SHP77 (cell line): ENCODE data around the gene LRRC56.

Experiments used
- DNase-seq, 2 experiments: peaks; one replicate each; lab custom pipeline; 2025; lab: John Stamatoyannopoulos, UW

LRRC56 gene

GRCh38 chr11:521177-521688 lies 16.1 kb upstream of the LRRC56 start:
- no peak for DNase-seq

- no peak for DNase-seq
Measured at GRCh38 chr11:526192-526591, 11.1 kb upstream of the LRRC56 start.

- no peak for DNase-seq
Measured at GRCh38 chr11:528166-528814, 9.0 kb upstream of the LRRC56 start.

- DNase-seq, result peak in 1 of 2 experiments; percentile 2
Measured at GRCh38 chr11:528815-529727, 8.3 kb upstream of the LRRC56 start.

- DNase-seq, result no peak
Measured at GRCh38 chr11:529728-530411, 7.5 kb upstream of the LRRC56 start.

- no peak for DNase-seq
Measured at GRCh38 chr11:530960-531831, 6.1 kb upstream of the LRRC56 start.

- DNase-seq, result no peak
Measured at GRCh38 chr11:531919-532526, 5.3 kb upstream of the LRRC56 start.

- no peak for DNase-seq
Measured at GRCh38 chr11:532527-532985, 4.8 kb upstream of the LRRC56 start.

- DNase-seq, result no peak
Measured at GRCh38 chr11:532986-533585, 4.2 kb upstream of the LRRC56 start.

- DNase-seq, result no peak
Measured at GRCh38 chr11:533586-534395, 3.5 kb upstream of the LRRC56 start.

GRCh38 chr11:534396-535209 lies 2.7 kb upstream of the LRRC56 start:
- DNase-seq, result no peak

- no peak for DNase-seq
Measured at GRCh38 chr11:535210-535518, 2.2 kb upstream of the LRRC56 start.

- DNase-seq, result peak; percentile 37 to 70
Measured at GRCh38 chr11:535519-536454, 1.5 kb upstream of the LRRC56 start, which contains the start of gene HRAS. TSS of gene HRAS (minus strand) at chr11:535576.

- DNase-seq, result no peak
Measured at GRCh38 chr11:537622-538430, 499 bp downstream of the LRRC56 start.

- DNase-seq, result no peak
Measured at GRCh38 chr11:538431-539051, 1.2 kb downstream of the LRRC56 start.

- no peak for DNase-seq
Measured at GRCh38 chr11:539971-540481, 2.7 kb downstream of the LRRC56 start.
